SIG-M5 (cell line): Measurements from ENCODE around the gene ATP10A.

Source experiments
- DNase-seq: peaks from one replicate; lab custom pipeline; 2025; lab: John Stamatoyannopoulos, UW

The ATP10A gene, protein sequence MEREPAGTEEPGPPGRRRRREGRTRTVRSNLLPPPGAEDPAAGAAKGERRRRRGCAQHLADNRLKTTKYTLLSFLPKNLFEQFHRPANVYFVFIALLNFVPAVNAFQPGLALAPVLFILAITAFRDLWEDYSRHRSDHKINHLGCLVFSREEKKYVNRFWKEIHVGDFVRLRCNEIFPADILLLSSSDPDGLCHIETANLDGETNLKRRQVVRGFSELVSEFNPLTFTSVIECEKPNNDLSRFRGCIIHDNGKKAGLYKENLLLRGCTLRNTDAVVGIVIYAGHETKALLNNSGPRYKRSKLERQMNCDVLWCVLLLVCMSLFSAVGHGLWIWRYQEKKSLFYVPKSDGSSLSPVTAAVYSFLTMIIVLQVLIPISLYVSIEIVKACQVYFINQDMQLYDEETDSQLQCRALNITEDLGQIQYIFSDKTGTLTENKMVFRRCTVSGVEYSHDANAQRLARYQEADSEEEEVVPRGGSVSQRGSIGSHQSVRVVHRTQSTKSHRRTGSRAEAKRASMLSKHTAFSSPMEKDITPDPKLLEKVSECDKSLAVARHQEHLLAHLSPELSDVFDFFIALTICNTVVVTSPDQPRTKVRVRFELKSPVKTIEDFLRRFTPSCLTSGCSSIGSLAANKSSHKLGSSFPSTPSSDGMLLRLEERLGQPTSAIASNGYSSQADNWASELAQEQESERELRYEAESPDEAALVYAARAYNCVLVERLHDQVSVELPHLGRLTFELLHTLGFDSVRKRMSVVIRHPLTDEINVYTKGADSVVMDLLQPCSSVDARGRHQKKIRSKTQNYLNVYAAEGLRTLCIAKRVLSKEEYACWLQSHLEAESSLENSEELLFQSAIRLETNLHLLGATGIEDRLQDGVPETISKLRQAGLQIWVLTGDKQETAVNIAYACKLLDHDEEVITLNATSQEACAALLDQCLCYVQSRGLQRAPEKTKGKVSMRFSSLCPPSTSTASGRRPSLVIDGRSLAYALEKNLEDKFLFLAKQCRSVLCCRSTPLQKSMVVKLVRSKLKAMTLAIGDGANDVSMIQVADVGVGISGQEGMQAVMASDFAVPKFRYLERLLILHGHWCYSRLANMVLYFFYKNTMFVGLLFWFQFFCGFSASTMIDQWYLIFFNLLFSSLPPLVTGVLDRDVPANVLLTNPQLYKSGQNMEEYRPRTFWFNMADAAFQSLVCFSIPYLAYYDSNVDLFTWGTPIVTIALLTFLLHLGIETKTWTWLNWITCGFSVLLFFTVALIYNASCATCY (N-terminal part only)

DNA sequence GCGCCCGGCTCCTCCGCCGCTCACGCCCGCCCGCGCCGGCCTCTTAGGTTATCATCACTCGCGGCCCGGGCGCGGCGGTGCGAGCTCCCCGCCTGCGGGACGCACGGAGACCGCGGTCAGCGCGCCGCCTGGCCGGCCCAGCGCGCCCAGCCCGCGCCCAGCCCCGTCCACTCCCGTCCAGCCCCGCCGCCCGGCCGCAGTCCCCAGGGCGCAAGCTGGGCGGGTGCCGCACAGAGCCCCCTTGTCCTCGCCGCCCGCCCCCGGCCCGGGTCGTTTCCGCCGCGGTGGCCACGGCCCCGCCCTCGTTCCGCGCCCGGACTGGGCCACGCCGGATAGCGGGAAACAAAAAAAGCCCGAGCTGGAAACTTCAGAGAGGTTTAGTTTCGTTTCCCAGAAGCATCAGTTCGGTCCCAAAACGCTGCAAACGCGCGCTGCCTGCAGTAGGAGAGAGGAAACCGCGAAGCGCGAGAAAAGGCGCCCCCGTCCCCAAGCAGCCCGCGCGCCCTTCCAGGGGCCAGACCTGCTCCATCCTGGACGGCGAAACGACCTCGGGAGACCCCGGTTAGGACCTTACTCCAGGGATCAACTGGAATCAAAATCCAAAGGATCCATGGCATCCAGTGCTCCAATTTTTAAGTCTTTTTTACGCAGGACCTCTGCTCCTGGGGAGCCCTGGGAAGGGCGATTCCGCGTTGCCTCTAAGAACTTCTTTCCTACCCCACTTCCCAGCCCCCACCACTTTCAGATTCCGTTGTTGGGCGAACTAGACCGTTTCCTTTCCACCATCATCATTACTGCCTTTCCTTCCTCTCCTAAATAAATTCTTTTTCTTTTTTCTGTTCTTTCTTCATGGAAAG lies at the start of gene ATP10A:
Gene ATP10A, minus strand, starts transcription at position 217 of the 857 bp plus-strand sequence. CDS start 231 bp downstream, outside the sequence.
- DNase-seq, result no peak

DNA sequence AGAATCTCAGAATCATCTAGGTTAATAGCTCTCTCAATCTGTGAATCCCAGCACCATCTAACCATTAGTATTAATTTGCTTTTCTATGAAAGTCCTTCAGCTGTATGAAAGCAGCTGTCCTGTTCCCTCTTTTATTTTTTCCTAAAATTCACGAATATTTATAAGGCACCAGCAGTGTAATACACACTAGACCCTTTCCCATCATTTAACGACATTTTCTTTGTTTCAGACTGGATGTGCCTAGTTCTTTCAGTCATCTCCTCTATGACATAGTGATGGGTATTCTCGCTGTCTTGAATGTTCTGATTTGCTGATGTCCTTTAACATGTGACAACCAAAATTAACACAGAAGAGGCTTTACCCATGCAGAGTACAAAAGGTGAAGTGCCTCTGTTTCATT lies 48.9 kb upstream of the ATP10A start:
- no peak for DNase-seq

DNA sequence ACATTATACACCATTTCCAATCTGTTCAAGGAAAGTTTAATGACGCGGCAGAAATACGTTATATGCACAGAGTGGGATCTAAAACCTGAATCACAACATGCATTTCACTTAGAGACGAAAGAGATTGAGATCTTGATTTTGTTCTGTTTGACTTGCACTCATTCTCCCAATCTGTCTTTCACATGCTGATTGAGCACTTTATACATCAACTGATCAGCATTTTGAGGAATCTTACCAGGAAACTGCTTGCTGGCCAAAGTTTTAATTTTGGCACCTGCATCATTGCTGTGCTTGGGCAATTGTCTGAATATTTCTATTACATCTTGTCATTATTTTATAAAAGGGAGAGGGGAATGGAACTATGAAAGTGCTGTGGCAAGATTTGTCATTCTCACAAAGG lies 47.7 kb upstream of the ATP10A start:
- DNase-seq, result no peak

DNA sequence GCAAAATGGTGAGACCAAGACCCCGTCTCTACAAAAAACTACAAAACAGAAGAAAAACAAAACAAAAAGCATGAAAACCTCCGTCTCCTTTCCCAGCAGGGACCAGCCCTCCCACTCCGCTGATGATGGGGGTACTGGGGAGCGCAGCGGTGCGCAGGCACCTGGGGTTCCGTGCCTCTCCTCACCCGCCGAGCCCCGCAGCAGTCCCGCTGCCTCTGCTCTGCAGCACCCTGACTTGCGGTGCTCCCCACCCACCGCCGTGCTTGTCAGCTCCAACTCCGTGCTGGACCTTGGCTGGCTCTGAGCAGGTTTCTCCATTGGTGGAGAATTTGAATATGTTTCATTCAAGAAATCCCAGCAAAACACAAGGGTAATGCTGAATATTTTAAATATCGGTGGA lies 46.7 kb upstream of the ATP10A start:
- DNase-seq, result no peak

DNA sequence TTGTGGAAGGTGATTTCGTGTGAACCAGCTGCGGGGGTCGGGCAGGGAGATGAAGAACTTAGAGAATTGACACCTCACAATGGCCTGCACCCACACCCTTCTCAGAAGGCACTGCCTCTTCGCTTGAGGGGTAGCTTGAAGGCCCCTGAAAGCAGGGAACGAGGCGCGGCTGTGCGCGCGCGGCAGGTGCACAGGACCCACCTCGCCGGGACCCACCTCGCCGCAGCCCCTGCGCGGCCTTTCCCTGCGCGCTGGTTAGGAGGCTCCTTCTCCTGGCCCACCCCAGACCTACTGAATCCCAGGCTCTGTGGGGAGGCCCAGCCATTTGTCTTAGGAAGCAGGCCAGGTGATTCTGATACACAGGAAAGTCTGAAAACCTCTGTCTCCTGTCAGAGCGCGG lies 46.2 kb upstream of the ATP10A start:
- DNase-seq, result no peak

DNA sequence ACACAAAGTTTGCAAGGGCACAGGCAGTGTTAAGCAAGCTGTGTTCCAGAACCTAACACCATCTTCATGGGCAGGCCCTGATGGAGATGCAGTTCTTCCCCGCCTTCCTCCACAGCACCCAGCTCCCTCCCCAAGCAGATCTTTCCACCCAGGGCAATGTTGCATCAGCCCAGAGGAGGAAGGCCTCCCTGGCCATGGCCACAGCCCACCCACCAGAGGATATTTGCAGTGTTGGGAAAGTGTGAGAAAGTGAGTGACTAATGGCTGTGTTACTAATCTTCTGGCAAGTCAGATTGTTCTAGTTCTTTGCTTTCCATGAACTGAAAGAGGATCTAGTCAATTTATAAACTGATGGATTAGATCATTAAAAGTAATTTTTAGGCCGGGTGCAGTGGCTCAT lies 42.0 kb upstream of the ATP10A start:
- no peak for DNase-seq

DNA sequence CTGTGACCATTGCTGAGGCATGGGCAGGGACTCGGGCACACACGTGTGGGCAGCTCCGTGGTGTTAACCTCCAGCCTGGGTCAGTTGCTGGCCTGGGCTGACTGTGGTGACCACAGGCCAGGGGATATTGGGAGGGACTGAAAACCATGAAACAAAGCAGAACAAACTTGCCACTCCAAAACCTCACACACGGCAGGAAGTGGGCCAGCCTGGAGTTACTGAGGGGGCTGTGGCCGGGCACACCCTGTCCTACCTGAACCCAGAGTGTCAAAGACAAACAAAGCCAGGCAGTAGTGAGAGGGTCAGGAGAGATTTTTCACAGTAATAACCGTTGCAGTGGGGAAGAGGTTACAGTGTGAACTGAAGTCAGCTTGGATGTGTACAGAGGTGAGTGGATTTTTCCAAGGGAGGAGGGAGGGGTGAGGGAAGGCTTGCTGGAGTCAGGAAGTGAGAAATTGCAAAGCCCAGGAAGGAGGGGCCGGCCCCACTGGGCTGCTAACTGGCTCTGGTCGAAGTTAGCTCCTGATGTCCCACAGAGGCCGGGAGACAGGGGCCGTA lies 40.0 kb upstream of the ATP10A start:
- DNase-seq, result no peak

DNA sequence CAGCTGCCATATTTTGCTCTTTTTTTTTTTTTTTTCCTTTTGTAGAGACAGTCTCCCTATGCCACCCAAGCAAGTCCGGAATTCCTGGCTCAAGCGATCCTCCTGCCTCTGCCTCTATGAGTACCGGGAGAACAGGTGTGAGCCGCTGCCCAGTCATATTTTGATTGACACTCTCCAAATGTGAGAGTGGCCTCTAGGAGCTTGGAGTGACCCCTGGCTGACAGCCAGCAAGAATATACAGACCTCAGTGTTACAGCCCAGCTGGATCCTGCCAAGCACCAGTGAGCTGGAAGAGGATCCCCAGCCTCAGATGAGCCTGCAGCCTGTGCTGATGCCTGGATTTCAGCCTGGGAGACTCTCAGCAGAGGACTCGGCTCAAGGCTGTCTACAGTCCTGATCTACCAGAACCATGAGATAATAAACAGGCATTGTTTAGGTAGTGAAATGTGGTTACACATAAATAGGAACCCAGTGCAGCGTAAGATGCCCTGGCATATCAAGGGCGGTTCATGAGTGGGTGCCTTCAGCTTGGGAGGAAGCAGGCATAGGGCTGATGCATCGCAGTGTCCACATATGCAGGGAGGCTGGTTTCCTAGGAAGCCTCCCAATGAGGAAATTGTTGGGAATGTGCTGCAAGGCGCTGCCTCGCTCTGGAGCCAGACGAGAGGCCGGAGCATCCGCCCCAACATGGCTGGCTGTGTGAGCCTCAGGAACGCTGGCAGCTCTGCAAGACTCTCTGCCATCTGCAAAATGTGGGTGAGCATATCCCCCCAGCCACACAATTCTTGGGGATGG lies 38.9 kb upstream of the ATP10A start:
- no peak for DNase-seq

DNA sequence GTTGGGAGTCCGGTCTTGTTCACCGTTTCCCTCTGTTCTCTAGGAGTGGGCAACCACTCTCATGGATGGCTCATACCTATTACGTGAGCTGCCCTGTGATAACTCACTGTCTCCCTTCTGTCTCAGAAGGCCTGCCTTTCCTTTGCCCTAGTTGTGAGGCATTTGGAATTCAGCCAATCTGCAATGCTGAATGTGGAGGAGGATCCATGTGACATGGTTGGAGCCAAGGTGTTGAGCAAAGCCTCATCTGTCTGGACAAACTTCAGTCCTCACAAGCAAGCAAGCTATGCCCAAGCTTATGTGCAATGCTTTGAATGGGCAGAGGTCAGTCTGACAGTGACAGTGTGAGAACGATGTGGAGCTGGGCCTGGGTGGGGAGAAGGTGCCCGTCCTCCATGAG lies 37.8 kb upstream of the ATP10A start:
- DNase-seq, result no peak

DNA sequence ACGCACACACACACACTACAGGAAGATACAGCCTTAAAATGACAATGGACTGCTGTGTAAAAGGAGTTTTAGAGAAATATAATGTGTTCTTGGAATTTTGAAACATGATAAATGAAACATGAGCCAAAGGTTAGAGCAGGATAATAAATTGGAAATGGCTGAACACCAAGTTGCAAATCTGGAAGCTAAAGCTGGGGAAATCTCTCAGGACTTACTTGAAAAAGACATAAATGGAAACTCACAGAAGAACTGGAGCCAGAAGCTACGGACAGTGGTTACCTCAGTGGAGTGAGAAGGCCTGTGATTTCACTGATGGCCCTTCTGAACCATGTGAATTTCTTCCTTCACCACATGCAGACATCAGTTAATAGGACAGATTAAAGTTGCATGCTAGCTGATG lies 37.3 kb upstream of the ATP10A start:
- no peak for DNase-seq

DNA sequence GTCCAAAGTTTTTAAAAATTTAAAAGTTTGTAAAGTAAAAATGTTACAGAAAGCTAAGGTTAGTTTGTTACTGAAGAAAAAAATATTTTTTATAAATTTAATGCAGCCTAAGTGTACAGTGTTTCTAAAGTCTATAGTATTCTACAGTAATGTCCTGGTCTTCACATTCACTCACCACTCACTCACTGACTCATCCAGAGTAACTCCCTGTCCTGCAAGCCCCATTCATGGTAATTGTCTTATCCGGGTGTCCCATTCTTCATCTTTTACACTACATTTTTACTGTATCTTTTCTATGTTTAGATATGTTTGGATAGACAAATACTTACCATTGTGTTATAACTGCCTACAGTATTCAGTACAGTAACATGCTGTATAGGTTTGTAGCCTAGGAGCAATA lies 36.7 kb upstream of the ATP10A start:
- DNase-seq, result no peak

DNA sequence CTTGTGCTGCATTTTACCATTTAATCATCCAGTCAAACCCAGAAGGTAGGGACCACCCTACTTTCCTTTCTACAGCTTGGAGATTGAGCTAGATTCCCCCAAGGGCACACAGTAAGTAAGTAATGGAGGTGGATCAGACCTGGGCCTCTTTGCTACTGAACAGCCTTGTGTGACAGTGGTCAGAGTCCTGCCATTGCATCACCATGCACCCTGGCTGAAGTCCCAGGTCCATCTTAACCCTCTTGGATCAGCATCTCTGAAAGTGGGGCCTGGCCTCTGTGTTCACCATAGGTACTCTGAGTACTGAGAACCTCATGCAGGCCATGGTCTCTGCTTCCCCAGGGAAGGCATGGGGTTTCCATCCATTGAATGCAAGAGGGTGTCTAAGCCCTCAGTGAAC lies 34.5 kb upstream of the ATP10A start:
- no peak for DNase-seq

DNA sequence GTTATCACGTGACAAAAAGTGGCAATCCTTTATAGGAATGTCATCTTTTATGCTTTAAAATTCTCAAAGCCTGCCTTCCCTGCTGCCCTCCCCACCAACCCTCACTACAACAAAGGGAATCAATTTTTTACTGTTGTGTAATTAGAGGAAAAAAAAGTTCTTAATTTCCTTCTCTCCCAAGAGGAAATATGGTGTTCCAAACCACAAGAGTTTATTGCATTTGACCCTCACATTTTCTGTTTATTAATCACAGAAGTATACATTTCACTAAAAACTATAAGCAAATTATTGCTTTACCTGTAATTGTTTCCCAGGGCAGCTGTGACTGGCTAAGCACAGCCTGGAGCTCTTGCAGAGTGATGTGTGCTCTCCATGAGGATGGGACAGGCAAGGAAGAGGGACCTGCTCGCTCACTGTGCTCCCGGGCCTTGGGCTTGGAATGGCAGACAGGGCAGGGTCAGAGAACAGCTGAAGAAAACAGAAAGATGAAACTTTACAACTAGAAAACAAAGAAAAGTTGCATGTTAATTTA lies 31.3 kb upstream of the ATP10A start:
- no peak for DNase-seq

DNA sequence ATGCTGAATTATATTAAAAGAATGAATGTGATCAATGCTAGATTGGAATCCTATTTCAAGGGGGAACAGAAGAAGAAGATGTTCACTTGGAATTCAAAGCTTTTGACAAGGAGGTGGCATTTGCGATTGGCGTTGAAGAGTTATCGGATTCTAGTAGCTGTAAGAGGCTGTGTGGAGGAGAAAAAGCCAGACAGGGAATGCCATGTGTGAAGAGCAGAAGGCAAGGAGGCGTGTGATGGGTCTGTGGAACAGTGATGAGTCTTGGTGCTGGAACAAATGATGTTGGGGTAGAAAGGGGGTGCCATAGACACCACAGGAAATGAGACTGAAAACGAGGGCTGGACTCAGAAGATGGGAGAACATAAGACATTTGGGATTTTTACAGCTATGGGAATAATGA lies 30.5 kb upstream of the ATP10A start:
- DNase-seq, result no peak

DNA sequence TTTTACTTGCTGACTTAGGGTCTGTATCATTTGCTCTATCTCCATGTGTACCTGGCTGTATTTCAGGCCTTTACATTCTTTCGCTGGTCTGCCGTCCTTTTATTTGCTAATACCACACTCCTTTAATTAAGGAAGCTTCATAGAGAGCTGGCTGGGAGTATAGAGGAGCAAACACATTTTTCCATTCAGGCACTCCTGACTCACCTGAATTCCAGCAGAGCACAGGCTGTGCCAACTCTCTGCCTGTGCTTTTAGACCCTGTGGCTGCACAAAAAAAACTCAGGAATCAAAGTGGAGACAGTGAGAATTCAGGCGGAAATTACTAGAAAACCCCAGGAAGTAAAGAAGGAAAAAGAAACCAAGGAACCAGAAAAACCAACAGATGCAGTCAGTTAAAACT lies 29.0 kb upstream of the ATP10A start:
- no peak for DNase-seq

DNA sequence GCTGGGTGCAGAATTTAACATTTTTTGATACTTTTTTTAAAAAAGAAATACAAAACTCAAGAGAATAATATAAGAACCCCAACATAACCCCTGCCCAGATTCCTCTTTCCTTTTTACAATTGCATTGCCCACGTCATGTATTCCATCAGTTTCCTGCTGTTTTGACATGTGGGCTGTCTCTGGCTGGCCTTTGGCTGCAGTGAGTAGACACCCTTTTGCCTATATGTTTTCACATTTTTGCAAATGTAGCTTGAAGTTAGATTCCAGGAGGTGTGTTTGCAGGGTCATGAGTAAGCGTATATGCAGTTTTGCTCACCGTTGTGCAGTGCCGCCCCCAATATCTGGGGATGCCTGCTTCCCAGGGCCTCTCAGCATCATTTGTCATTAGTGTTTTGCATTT lies 28.0 kb upstream of the ATP10A start:
- DNase-seq, result no peak

DNA sequence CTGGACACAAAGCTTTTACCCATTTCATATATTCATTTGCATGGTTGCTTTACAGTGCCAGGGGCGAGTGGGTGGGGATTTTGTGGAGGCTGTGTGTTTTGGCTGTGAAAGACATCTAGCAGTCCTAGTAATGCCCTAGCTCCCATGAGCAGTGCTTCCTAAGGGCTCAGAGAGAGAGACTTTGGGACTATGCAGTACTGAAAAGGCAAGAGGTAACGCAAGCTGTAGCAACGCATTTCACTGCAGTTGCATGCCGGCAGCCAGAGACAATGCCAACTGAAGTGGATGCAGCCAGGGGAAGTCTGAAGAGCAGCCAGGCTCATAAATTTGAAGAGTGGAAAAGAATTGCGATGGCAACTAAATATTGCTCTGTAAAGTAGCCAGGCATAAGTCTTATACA lies 27.4 kb upstream of the ATP10A start:
- no peak for DNase-seq

DNA sequence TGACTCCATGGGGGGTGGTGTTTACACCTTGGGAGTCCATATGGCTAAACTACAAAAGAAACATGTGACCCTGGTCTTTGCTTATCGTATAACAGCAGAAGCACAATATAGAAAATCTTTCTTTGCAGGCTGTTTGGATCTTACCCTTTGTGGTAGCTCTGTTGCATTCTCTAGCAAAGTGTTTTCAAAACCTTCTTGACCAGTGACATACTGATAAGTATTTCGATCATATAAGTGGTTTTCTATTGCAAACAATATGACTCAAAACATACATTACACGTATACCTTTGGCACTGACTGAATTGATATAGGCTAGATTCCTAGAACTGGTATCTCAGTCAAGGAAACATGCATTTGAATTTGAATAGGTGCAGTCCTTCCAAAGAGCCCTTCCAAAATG lies 24.7 kb upstream of the ATP10A start:
- no peak for DNase-seq

DNA sequence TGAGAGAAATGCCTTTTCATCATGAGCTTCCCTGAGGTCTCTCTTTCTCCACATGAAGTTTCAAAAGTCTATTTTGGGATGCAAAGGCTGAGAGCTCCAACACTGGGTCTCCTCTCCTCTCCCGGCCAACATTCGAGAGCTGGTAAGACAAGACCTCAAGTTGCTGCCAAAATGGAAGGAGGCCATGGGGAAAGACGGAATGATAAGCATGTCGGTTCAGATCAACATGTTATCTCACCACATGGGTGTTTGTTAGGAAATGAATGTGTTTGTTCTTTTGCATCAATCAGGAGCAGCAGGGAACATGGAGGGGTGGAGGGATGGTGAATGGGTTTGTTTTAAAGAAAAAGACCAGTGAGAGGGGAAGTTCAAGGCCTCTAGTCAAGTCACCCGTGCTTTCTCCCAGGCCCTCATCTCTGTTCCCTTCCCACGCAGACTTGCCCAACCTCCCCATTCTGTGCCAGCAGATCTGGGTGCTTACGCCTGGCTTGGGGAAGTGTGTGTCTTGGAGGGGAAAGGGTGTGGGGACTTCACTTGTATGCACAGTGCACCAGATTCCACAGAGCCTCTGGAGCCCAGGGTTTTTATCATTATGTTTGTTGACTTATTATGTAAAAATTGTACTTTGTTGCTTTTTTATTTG lies 23.5 kb upstream of the ATP10A start:
- no peak for DNase-seq

DNA sequence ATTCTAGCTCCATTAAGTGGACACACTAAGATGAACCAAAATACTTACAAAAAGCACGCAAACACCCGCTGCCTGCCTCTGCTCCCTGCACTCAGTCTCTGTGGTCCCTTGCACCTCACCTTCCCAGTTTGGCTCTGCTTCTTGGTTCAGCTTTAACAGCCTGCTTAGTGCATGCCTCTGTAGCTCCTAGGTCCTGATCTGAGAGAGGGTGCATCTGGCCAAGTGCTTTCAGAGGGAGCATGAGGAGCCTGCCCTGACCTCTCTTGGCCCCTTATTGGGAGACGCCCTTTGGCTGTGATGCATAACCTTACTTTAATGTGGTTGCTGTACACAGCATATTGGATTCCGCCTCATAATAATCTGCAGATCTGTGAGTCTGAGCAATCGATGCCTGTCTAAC lies 21.2 kb upstream of the ATP10A start:
- DNase-seq, result no peak
